Dedifferentiated amniotic fluid mesenchymal stem cell (primary cell): ENCODE data around the gene TMEM221.

Experiments used
- DNase-seq: peaks from one replicate; pipeline ENCODE4 v3.0.0-alpha.2; 2016; ENCODE audit errors: extremely low spot score

The TMEM221 gene

DNA sequence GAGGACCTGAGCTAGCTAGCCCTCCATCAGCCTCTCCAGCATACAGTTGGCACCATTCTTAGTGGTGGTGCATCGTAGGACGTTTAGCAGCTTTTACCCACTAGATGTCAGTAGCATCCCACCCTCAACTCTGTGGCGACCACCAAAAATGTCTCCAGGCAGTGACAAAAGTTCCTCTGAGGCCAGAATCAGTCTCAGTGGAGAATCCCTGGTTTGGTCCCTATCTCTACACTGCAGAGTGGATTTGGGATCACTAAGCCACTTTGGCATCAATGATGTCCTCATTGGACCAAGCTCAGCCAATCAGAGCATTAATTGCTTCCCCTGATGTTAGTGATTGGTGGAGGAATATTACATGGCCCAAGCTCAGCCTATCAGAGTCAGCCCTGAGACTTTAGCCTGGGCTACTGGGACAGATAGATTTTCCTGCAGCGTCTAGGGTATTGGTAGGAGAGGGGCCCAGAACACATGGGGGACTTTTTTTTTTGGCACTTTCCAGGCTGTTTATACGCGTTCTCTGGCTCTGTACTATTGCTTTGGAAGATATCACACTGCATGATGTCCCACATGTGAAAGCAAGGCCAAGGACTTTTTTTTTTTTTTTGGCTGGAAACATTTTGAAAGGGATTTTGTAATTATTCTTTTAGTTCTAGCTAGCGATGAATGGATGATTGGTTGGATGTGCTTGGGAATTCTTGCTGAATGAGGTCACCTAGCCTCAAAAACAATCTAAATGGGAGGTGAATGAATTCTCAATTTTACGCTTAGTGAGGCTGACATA, 7.0 kb downstream of the TMEM221 start:
- no peak for DNase-seq

DNA sequence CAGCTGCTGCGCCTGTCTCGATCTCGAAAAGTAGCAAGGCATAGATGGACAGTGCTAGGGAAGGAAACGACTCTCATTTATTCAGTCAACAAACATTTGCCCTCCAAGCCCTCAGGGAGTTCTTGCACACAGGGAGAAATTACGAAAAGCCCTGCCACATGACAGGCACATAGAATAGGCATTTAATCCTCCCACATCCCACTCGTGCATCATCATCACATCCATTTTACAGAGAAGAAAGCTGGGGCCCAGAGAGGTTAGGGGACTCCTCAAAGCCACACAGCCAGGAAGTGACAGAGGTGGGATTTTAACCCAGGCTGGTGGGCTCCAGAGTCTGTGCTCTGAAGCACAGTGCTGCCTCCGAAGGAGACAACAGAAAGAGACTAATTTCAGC, 11.6 kb downstream of the TMEM221 start:
- DNase-seq, result no peak

DNA sequence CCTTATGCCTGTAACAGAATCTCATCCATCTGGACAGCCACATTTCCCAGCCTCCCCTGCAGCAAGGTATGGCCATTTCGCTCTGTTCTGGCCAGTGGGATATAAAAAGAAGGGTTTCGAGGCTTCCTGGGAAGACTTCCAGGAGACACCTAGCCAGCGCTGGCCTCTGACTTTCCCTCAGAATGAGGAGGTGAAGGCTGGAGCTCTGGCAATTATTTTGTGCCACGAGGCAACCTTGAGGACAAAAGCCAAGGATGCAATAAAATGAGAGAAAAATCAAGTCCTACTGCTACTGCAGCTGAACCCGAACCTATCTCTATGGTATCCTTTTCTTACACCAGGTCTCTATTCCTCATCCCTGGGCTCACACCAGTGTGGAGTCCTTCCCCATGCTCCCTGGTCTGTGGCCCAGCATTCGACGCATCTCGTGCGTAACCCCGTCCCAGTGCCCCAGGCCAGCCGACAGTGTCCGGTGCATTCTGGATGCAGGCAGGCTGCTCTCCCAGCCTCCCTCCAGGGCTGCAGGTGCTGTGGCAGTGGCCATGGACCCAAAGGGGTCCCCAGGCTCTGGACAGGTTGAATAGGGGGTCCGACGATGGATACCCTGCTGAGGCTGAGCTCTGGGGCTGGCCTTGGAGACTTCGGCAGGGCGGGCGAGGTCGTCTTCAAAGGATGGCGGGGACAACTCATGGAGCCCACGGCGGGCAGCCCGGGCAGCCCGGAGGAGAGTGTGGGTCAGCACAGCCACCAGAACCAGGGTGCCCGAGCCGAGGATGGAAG, 12.2 kb downstream of the TMEM221 start:
- DNase-seq, result no peak

GRCh38 chr19:17435218-17435617, 13.2 kb downstream of the TMEM221 start:
- DNase-seq, result no peak

DNA sequence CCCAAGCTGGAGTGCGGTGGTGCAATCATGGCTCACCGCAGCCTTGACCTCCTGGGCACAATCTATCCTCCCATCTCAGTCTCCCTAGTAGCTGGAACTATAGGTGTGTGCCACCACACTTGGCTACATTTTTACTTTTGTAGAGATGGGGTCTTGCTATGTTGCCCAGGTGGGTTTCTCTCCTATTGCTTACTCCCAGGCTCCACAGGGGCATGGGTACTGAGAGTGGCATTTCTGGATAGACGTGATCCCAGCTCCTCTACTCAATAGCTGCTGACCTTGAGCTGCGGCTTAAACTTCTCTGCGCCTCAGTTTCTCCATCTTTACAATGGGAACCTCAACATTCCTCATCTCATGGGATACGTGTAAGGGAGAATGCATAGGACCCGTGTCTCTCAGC, 17.1 kb downstream of the TMEM221 start:
- no peak for DNase-seq

DNA sequence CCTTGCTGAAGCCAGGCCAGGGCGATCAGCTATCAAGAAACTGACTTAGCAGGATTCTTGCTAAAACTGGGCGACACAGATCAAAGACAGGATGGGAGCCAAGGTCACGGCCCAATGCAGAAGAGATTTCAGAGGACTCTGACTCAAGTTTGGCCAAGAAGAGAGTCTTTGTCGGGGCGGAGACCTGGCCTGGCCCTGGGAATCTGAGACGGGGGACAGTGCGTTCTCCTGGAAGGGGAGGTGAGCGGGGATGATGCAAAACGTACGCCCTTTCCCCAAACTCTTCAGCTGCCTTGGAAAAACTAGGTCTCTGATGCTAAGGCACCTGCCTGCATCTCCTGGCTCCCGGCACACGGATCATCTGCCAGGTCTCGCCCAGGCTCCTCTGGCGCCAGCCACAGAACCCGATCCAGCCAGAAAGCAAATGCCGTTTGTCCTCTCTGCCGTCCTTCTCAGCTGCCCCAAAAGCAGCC, 18.8 kb downstream of the TMEM221 start:
- no peak for DNase-seq

DNA sequence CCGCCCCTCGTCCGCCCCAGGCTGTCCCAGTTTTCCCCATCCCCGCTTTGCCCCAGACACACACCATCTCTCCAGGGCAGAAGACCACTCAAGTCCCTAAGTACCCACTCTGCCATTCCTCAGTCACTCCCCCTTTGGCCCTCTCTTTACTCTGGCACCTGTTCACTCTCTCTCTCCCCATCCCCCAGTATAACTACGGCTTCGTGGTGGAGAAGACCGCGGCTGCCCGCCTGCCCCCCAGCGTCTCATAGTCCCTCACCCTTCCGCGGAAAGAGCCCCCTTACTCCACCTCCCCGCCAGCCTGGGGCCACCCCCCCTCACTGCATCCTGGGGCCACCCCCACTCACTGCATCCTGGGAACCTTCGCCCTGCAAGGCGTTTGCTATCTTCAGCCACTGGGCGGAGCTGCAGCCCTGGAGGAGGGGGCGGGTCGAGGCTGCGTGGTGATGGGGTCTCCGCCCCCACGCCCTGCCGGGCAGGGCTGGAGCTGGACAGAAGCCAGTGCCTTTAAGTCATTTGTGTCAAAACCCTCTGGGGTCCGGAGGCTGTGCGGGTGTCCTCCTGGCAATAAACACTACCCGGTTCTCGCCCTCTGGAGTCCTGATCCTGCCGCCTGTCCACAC, 23.6 kb downstream of the TMEM221 start:
- DNase-seq, result no peak

- no peak for DNase-seq
Measured at GRCh38 chr19:17423429-17424208, 24.8 kb downstream of the TMEM221 start.

GRCh38 chr19:17421942-17422341, 26.5 kb downstream of the TMEM221 start:
- no peak for DNase-seq

GRCh38 chr19:17420475-17420924, 28.0 kb downstream of the TMEM221 start:
- DNase-seq, result no peak

DNA sequence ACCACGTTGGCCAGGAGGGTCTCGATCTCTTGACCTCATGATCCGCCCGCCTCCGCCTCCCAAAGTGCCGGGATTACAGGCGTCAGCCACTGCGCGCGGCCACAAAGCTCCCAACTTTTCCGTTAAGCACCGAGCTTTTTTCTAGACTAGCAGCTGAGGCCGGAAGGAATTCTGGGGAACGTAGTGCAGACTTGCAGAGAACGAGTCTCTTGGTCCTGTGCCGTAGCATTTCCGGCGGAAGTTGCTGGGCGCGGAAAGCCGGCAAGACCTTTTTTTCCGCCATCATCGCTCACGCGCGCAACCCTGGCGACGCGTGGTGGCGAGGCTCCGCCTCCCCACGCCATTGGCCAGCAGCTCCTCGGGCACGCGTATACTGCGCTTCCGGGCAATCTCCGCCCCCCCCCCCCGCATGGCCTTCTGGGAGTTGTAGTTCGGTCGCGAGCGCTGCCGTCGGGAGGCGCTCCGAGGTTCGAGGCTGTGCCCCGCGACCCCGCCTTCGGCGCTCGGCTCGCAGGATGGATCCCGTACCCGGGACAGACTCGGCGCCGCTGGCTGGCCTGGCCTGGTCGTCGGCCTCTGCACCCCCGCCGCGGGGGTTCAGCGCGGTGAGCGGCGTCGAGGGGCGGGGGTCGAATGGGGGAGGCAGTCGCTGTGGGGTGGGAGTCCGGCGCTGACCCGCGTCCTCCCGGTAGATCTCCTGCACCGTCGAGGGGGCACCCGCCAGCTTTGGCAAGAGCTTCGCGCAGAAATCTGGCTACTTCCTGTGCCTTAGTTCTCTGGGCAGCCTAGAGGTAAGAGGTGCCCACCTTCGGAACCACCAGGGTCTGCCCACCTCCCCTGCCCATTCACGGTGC, 28.6 kb downstream of the TMEM221 start, which contains the start of gene MVB12A:
TSS of gene MVB12A (plus strand) at position 427 of the 854 bp plus-strand sequence. CDS start at position 516, 89 bp downstream.
- DNase-seq, result peak; percentile 98

DNA sequence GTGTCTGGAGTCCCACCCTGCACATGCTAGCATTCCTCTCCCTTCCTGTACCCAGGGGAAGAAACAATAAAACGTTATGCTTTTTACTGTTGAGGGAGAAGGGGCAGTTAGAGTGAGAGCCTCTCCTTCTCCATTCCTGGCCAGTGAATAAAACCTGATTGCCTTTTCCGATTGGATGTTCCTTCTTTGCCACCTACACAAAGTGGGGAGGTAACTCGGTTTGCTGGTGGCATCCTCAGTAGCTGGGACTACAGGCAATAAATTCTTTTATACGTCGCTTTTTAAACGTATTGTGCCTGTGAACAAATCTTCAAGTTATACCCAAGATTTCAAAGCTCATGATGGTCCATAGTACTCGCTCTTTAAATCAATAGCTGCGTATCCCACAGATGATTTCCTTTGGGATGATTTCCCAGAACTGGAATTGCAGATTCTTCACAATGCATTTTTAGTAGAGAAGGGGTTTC, 29.3 kb downstream of the TMEM221 start:
- no peak for DNase-seq

- no peak for DNase-seq
Measured at GRCh38 chr19:17418710-17419109, 29.8 kb downstream of the TMEM221 start.

DNA sequence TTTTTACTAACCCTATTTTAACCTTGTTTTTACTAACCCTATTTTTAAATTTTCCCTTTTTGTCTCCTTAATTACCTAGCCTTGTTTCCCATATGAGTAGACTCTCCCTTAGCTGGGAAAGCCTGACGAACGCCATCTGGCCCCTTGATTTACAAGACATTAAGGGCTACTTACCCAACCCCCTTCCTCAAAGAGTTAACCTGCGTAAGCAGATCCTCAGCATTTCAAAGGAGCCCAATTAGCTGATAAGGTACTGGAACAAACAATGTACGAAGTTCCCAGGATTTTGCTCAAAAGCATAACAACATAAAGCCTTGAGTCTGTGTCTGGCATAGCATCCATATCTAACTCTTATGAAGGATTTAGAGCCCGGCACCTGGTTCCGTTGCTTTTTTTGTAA, 33.3 kb downstream of the TMEM221 start:
- DNase-seq, result no peak

- no peak for DNase-seq
Measured at GRCh38 chr19:17414097-17414496, 34.4 kb downstream of the TMEM221 start.

- DNase-seq, result no peak
Measured at GRCh38 chr19:17411801-17412200, 36.7 kb downstream of the TMEM221 start.

DNA sequence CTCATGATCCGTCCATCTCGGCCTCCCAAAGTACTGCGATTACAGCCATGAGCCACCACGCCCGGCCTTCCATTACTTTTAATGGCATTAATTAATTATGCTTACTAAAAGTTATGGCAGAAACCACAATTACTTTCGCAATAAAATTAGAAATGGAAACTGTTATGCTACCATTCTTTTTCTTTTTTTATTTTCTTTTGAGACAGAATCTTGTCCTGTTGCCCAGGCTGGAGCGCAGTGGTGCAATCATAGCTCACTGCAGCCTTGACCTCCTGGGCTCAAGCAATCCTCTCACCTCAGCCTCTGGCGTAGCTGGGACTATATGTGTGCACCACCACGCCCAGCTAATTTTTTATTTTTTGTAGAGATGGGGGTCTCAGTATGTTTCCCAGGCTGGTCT, 38.5 kb downstream of the TMEM221 start:
- no peak for DNase-seq

GRCh38 chr19:17406887-17407196, 41.6 kb downstream of the TMEM221 start:
- no peak for DNase-seq

DNA sequence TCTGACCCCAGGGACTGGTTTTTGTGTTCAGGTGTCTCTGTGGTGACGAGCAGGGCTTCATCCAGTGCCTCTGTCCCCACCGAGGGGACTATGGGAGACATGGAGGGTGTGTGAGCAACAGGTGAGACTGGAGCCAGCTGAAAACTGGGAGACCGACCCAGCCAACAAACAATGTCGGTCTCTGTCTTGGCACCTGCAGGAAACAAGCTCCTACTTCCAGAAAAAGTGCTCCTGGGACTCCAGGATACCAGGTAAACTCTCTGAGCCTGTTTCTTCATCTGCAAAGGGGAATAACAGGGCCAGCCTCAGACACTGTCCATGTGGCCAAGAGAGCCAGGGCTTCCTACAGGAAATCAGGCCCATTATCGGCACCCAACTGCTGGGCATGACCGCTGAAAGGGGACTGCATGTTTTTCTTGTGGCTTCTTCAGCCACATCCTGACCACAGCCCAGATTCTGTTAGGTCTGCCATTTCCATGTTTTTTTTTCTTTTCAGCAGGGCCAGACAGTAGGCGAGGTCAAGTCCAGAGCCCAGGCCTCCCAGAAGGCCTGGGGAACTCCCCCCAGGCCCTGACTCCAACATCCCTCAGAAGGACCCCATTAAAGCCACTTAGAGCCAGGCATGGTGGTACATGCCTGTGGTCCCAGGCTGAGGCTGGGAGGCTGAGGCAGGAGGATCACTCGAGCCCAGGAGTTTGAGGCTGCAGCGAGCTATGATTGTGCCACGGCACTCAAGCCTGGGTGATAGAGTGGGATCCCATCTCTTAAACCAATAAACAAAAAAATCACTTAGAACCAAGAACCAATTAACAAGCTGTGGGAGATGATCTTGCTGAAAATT, 42.2 kb downstream of the TMEM221 start:
- no peak for DNase-seq
